Measurements from ENCODE around the gene ABCF1.

DNA sequence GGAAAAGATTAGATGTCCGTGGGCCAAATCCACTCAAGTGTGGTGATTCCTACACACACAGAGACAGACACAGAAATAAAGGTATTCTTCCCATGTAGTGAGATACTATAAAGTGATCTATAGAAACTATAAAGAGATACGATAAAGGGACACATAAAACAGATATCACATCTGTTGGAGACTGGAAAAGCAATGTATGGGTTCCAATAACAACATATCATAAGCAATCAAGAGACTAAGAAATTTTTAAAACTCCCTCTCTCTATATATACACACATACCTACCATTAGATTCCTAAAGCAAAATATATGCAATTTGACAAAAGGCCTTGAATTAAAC, 40.6 kb downstream of the ABCF1 start:
- TF ChIP-seq, protein P1, sequence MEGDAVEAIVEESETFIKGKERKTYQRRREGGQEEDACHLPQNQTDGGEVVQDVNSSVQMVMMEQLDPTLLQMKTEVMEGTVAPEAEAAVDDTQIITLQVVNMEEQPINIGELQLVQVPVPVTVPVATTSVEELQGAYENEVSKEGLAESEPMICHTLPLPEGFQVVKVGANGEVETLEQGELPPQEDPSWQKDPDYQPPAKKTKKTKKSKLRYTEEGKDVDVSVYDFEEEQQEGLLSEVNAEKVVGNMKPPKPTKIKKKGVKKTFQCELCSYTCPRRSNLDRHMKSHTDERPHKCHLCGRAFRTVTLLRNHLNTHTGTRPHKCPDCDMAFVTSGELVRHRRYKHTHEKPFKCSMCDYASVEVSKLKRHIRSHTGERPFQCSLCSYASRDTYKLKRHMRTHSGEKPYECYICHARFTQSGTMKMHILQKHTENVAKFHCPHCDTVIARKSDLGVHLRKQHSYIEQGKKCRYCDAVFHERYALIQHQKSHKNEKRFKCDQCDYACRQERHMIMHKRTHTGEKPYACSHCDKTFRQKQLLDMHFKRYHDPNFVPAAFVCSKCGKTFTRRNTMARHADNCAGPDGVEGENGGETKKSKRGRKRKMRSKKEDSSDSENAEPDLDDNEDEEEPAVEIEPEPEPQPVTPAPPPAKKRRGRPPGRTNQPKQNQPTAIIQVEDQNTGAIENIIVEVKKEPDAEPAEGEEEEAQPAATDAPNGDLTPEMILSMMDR (IDR thresholded peaks at IDR 0.05; ENCODE audit: low read depth, low read length), result no peak
- TF ChIP-seq POLR2A (IDR thresholded peaks at IDR 0.05; ENCODE audit: extremely low read depth, insufficient read length), result peak; percentile 14

Data from NB4 (cell line).